GM12874 (cell line): ENCODE measurements around the gene CACNA1A.

ENCODE experiments used
- TF ChIP-seq, protein P1 (sequence below): IDR thresholded peaks from 2 replicates; pipeline ENCODE4 v1.5.1; 2011; ENCODE audit warnings: low read depth, mild to moderate bottlenecking, control low read depth, low read length, moderate library complexity; ENCODE audit not compliant: insufficient read depth

CACNA1A gene

GRCh38 chr19:13302526-13303270 is 203.6 kb downstream of the CACNA1A start:
- TF ChIP-seq, protein P1, sequence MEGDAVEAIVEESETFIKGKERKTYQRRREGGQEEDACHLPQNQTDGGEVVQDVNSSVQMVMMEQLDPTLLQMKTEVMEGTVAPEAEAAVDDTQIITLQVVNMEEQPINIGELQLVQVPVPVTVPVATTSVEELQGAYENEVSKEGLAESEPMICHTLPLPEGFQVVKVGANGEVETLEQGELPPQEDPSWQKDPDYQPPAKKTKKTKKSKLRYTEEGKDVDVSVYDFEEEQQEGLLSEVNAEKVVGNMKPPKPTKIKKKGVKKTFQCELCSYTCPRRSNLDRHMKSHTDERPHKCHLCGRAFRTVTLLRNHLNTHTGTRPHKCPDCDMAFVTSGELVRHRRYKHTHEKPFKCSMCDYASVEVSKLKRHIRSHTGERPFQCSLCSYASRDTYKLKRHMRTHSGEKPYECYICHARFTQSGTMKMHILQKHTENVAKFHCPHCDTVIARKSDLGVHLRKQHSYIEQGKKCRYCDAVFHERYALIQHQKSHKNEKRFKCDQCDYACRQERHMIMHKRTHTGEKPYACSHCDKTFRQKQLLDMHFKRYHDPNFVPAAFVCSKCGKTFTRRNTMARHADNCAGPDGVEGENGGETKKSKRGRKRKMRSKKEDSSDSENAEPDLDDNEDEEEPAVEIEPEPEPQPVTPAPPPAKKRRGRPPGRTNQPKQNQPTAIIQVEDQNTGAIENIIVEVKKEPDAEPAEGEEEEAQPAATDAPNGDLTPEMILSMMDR, result no peak

GRCh38 chr19:13301627-13302334 is 204.5 kb downstream of the CACNA1A start:
- TF ChIP-seq, protein P1, result no peak

GRCh38 chr19:13300421-13301030 is 205.8 kb downstream of the CACNA1A start:
- TF ChIP-seq, protein P1, result no peak

GRCh38 chr19:13299838-13300237 is 206.4 kb downstream of the CACNA1A start:
- TF ChIP-seq, protein P1, result no peak

DNA sequence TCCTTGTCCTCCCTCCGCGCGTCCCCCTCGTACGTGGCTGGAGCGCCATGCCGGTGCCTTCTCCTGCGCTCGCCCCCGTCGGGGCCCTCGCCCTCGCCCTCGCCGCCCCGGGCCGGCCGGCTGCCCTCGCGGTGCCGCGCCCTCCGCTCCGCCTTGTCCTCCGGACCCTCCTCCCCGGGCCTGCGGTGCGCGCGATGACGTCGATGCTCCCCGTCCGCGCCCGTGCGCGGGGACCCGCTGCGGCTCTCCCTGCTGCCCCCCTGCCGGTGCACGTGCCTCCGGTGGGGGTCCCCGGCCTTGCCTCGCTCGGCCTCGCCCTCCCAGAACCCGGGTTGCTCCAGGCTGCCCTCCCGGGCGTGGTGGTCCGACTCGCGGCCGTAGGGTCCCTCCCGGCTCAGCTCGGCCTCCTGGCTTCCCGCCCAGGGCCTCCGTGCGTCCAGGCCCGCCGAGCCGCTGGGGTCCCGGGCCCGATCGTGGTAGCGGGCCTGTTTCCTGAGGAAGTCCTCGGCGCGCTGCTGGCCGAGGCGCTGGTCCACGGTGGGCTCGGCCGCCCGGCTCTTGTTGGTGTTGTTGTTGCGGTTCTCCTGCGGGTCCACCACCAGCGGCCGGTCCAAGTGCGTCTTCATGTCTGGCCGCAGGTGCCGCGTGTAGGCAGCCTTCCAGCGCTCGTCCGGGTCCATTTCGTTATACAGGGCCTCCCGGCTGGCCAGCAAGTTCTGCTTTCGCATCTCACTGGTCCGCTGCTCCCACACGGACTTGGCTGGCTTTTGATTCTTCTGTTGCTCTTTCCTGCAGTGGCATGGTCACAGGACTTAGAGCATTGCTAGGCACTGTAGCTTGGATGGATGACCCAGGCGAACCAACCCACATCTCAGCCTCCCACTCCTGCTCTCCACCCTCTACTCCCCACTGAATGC is 207.5 kb downstream of the CACNA1A start:
- TF ChIP-seq, protein P1, result no peak

GRCh38 chr19:13297023-13297422 is 209.3 kb downstream of the CACNA1A start:
- TF ChIP-seq, protein P1, result no peak
